Stimulated activated CD4-positive, alpha-beta T cell treated with anti-CD3 and anti-CD28 coated beads, Interleukin-2, amount 100 ng/mL, for 24 hours (primary cell): ENCODE results near the gene CDK5RAP2.
A peak's percentile ranks its signal among the peaks of the same experiment; 100 is the strongest.
"Not testable (repeated sequence)": the region's sequence is repeated elsewhere in the genome, so short reads cannot be mapped to it uniquely, and the experiment has no call there.

Experiments used
- DNase-seq, 2 donors: peaks; one replicate each; pipeline ENCODE4 v3.0.0-alpha.2; 2020

The CDK5RAP2 gene

DNA sequence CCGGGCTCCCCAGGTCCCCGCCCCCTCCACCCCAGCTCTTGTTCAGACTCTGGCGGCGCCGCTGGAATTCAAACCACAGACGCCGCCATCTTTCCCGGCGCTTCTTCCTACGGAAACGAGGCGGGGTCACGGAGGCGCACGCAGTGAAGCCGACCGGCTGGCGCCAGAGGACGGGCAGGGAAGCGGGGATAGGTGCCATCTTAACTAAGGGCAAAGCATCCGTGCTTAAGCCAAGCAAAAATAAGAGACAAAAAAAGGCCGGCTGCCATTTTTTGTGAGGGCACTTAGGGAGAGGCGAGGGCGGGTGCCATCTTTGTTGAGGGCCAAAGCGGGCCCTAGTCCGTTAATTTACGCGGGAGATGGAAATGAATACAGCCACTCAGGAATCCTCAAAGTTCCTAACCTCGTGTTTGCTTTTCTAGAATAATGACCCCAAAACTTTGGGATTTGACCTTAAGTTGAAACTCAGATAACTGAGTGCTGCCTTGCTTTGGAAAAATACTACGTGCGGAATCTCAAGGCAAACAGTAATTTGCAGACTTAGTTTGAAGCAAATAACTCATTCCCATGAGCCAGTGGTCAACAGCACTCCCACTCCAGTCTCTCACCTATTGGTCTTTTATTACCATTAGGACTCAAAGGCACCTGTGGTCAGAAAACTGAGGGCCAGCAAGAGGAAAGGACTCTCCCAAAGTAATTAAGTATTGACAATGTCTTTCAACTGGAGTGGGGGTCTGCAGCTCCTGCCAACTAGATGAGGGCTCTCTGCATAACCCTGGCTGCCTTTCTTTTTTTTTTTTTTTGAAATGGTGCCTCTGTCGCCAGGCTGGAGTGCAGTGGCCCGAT lies at the start of gene CDK5RAP2:
CDK5RAP2 (minus strand) TSS at position 117 of the 846 bp plus-strand sequence. CDS start 189 bp downstream, outside the sequence.
- DNase-seq, result peak; percentile 91

DNA sequence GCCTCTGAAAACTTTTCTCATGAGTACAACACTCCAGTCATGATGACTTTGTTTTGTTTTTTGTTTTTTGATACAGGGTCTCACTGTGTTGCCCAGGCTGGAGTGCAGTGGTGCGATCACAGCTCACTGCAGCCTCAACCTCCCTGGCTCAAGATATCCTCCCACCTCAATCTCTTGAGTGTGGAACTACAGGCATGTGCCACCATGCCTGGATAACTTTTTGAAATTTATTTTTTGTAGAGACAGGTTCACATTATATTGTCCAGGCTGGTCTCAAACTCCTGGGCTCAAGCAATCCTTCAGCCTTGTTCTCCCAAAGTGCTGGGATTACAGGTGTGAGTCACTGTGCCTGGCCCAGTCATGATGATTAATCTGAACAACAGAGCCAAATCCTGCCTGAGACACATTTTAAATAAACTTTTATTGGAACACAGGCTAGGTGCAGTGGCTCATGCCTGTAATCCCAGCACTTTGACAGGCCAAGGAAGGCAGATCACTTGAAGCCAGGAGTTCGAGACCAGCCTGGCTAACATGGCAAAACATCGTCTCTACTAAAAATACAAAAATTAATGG lies 49.0 kb upstream of the CDK5RAP2 start:
- not testable (repeated sequence) for DNase-seq

DNA sequence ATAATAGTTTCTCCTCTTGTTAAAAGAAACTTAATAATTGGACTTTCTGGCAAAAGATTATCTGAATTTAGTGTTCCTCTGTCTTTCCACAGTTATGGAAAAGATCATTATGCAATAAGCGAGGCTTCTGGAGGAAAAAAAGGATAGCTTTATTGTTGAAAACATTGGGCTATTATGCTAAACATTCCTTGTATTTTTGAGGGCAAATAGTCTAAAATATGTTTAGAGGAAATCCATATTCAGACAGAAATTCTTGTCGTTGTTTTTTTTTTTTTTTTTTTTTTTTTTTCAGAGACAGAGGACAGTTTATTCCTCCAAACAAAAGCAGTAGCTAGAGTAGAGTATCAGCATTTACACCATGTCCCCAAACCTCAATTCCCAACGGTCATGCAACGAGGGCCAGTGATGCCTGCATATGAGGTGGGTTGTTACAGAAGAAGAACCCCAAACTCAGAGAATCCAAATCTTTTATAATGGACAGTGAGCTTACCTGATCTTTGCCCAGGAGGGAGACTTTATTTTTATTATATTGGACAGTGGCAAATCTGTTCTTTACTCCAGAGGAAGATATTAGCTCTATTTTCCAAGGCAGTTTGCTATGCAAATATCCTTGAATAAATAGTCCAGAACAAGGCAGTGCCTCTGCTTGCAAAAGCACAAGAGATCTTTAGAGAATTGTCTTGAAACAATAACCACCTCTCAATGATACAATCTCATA lies 48.4 kb upstream of the CDK5RAP2 start:
- DNase-seq, result no peak

DNA sequence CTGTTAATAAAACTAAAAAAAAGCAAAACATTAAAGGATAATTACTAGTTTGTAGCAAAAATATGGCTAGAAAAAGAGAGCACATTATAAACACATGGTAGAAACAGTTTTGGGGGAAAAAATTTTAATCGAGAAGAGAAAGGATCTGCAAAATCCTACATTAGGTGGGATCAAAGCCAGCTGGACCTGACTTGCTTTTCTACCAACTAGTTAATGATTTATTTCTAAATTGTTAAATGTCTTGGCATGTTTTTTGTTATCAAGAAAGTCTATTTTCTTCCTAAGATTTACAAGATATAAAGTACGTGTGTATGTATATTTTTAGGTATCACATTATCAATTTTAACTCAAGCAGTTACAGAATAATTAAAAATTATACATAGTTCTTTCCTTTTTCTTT lies 47.1 kb upstream of the CDK5RAP2 start:
- no peak for DNase-seq

DNA sequence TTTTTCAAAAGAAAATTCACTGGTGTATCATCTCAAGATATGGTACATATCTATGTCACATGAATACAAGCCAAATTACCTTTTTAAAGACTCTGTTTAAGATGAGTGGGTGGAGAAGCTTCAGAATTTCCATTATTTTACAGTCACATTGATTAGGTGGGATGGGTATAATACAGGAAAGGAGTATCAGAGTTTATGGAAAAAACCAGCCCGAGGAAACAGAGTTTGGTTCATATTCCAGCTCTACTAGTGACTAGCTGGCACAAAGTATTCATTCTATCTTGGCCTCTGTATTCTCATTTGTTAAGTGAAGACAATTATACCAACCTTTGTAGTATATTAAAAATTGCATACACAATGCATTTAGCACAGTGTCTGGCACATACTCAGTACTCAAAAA lies 46.5 kb upstream of the CDK5RAP2 start:
- no peak for DNase-seq

DNA sequence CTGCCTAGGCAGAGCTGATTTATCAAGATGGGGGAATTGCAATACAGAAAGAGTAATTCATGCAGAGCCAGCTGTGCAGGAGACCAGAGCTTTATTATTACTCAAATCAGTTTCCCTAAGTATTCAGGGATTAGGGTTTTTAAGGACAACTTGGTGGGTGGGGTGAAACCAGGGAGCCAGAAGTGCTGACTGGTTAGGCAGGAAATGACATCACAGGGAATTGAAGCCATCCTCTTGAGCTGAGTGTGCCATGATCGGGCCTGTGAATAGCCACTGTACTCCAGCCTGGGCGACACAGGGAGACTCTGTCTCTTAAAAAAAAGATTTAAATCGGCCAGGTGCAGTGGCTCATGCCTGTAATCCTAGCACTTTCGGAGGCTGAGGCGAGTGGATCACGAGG lies 45.3 kb upstream of the CDK5RAP2 start:
- DNase-seq, result no peak

DNA sequence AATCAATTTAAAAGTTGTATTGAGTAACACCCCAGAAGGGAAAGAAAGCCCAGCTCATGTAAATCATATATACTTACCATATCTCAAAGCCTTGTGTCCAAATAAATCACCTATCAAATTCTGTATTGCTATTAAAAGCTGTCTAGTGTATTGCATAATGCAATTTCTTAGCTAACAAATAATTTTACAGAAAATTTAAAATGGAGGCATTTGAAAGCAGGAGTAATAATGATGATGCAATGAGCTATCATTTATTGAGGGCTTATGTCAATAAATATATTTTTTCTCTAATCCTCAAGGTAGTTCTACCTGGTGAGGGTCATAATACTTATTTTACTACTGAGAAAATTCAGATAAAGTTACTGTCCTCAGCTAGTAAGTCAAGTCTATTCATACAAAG lies 42.8 kb upstream of the CDK5RAP2 start:
- no peak for DNase-seq

DNA sequence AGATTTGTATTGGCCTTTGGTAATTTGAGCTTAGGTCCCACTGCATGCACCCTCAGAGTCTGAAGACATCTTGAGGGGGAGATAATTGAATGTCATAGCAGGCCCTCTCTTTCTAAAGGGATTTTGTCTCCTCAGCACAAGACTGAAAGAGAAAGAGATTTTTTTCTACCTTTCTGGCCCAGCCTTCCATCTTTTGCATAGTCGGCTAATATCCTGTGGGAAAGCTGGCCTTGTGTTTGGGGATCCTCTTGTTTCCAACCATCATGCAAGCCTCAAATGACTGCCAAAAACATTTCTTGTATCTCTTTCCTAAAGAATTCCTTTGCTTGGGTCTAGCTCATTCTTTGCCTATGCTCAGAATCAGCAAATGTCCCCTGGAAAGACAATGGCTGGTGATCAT lies 42.0 kb upstream of the CDK5RAP2 start:
- DNase-seq, result no peak

DNA sequence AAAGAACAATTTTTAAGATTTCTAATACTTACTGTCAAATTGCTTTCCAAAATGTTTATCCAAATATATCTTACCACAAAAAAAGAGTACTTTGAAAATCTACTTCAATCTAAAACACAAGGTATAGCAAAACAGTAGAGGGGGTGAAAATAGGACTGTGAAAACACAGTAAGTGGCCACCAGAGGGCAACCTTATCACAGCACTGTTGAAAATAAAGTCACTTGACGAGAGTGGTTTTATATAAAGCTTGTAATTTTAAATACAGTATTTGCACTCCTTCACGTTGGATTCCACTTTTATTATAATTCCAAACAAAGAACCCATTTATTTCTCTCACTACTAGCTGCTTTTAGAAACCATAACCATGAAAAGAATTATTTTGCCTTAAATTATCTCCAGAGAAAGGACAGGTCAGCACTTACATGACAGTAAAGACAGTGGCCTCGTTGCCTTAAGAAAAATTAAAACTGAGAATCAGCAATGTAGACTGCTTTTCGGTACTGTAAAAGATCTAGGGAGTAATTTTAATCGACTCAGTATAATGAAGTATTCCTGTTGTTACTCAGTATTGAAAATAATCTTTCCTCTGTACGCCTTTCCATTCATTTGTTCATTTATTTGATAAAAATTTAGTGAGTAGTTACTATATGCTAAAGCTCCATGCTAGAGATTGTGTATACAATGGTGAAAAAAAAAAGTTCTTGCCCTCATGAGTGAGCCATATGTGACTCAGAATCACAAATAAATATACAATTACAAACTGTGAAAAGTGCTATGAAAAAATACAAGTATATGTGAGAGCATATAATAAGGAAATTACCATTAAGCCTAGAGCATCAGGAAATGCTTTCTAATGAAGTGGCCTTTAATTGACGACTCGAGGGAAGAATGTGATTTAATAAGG lies 40.0 kb upstream of the CDK5RAP2 start:
- peak; percentile 48 to 63 for DNase-seq

DNA sequence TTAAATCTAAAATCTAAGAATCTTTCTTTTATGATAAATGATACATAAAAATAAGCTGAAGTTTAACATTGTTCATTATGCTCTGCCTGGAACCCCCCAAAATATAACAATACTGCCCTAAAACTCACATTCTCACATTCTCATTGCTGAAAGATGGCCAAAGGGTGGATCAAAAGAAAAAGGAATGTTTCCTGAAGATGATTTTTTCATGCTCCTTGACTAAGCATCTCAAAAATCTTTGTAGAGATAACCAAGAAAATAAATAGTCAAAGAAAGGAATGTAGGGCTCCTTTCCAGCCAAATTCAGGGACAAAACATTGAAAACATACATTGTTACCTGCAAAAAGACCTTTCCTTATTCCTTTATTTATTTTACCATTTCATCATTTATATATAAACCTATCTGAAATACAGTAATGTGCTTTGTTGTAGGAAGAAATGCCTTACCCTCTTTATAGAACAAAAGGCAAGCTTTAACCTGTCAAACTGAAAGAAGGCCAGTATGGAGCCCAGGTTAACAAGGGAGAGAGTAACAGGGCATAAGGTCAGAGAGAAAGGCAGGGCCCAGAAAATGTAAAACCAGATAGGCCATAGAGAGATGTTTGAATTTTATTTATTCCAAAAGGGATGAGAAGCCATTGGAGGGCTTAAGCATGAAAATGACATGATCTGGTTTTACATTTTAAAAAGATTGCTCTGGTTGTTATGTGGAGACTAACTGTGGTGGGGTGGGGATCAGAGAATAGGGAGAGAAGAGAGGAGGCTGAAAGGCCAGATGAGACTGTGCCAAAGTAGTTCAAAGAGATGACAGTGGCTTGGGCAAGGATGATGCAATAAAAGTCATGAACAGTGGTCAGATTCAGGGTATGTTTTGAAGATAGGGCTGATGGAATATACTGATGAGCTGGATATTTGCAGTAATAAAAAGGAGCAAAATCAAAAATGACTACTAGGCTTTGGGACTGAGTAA lies 37.3 kb upstream of the CDK5RAP2 start:
- no peak for DNase-seq

DNA sequence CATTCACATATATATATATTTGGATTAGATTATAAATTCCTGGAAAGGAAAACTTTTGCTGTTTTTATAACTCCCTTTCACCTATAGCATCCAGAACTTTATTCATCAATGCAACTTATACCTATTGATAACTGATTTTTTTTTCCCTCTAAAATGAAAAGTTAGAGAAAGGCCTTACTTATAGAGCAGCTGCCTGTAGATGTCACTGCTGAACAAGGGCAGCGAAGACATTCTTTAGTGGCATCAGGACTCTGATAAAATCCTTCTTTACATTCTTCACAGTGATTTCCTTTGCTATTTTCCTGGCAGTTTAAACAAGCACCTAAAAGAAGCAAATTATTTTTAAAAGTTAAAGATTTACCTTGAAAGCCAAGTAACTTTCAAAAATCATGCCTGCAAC lies 32.3 kb upstream of the CDK5RAP2 start:
- DNase-seq, result no peak

DNA sequence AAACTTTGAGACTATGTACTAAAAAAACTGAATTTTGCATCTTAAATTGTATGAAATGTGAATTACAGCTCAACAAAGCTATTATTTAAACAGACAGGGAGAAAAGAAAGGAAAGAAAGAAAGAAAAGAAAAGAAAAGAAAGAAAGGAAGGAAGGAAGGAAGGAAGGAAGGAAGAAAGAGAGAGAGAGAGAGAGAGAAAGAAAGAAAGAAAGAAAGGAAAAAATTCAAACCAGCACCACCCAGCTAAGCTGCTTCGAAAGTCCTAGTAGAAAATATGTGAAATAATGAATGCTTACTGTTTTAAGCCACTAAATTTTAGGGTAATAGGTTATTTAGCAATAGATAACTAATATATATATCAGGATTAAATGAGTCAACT lies 31.7 kb upstream of the CDK5RAP2 start:
- DNase-seq, result no peak

DNA sequence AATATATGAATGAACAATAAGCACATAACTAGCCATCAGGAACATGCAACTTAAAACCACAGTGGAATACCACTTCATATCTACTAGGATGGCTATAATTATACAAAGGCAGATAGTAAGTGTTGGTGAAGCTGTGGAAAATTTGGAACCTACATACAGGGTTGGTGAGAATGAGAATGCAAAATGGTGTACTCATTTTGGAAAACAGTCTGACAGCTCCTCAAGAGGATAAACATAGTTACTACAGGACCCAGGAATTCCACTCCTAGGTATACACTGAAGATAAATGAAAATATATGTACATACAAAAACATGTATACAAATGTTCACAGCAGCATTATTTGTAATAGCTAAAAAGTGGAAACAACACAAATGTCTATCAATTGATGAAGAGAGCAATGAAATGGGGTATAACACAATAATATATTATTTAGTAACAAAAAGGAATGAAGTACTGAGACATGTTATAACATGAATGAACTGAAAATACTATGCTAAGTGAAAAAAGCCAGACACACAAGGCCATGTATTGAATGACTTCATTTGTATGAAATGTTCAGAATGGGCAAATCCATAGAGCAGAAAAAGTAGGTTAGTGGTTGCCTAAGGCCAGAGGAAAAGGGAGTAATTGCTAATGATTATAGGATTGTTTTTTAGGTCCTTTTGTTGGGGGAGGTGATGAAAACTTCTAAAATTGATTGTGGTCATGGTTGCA lies 31.2 kb upstream of the CDK5RAP2 start:
- DNase-seq, result no peak

DNA sequence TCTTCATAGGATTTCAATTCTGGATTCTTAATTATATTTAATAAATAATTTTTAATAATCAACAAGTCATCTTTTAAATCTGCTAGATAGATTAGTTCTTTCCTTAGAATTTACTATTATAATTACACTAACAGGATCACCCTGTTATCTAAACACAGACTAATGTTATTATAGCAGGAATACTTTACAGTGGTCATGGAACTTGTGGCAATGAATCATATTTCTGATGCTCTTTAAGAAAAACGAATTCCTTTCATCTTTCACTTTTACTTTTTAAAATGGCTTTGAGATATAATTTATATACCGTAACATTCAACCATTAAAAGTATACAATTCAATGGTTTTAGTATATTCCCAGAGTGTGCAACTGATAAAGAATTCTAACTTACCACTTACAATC lies 29.7 kb upstream of the CDK5RAP2 start:
- DNase-seq, result no peak

DNA sequence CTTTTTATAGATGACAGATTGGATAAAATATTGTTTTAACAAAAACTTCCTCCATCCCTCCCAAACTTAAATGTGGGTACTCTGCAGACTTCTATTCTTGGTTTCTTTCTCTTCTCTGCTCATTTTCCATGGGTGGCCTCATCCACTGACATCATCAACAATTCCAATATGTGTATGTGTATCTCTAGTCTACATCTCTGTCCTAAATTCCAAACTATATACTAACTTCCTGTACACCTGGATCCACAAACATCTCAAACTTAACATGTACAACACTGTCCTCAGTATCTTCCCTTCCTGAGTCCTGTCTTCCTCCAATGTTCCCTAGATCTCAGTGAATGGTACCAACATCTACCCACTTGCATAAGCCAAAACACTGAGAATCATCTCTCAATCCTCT lies 28.5 kb upstream of the CDK5RAP2 start:
- no peak for DNase-seq

DNA sequence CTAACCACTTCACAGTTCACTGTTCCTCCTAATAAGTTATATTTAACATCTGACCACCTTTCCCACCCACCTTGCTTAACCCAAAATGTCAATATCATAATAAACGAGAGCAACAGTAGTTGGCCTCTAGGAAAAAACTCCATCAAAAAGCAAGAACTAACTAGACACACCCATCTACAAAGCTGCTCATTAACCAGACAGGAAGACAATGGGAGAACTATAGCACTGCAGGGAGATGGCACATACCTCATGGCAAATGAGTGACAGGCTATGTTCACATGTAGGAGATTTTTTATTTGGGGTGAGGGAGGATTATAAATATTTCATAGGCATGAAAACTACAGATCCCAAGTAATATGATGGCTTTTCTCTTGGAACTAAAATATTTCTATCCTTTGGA lies 23.6 kb upstream of the CDK5RAP2 start:
- DNase-seq, result no peak

DNA sequence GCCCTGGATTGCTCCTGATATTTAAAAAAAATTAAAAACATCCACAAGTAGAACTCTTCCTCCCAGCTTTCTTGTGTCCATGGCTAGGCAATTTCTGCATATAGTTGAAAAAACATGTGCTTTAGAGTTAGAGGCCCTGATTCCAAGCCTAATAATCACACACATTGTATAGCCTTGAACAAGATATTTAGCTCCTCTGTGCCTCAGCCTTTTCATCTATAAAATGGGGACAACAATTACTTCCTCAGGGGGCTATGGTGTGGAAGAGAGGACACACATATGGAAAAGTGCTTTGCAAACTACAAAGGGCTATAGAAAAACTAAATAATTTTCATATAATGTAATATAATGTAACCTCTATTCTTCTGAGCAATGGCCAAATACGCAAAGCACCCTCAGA lies 23.0 kb upstream of the CDK5RAP2 start:
- DNase-seq, result no peak

DNA sequence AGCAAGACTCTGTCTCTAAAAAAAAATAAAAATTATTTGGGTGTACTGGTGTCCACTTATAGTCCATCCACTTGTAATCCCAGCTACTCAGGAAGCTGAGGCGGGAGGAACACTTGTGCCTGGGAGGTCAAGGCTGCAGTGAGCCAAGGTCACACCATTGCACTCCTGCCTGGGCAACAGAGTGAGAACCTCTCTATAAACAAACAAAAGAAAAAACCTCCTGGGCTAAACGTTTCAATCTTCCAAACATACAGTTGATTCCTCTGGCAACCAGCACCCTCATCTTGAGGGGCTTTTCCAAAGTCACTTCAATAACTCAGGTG lies 13.9 kb upstream of the CDK5RAP2 start:
- DNase-seq, result no peak

DNA sequence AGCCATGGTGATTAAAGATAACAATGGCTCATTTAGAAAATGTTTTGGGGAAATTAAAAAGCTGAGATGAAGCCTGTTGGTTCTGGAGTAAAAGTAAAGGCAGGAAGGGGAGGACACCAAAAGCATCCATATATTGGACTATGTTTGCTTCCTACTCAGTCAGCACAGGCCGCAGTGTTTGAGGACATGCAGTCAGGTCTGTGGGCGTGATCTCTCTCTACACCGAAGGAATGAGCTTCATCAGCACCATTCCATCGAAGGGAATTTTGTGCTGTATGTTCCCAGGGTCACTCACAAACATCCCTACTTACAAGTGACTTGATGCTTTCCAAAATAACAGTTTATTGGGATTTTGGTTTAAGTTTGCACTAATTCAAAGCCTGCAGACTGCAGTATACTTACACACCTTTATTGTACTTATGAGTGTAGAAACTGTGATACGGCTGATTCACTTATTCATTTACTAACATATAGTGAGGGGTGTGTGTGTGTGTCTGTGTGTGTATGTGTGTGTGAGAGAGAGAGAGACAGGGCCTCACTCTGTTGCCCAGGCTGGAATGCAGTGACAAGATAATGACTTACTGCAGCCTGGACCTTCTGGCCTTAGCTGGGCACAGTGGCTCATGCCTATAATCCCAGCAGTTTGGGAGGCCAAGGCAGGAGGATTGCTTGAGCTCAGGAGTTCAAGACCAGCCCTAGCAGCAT lies 13.4 kb upstream of the CDK5RAP2 start:
- no peak for DNase-seq

DNA sequence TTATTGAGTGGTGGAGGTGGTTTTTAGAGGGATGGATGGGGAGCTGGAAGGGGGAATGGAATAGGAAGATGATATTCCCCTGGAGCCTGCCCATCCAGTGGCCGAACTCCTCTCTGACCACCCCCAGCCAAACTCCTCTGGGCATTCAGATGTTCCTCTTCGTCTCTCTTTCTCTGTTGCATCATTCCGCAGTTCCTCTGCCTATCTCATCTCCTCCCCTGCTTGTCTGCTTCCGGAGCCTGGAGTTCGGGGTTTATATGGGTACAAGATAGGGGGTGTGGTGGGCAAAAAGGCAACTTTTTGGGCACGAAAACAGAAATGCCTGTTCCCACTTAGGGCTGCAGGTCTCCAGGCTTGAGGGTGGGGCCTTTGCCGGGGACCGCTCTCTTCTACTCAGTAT lies 12.2 kb upstream of the CDK5RAP2 start:
- no peak for DNase-seq

DNA sequence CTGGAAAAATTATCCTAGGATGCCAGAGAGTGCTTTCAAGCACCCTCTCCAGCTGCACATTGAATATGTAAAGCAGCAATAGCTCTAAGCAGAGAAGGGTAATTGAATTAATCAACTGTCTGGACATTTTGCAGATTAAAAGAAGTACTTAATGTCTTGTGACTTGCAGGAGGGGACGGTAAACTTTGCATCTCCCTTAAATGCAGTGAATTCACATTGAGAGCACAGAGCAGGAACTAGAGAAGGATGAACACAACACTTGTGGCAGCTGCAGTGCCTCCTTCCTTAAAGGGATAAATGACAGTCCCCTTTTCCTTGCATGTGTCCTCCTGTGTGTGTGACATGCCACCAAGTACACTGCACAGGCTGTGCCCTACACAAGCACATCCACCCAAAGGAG lies 7.4 kb upstream of the CDK5RAP2 start:
- DNase-seq, result no peak
